Mesendoderm (in vitro differentiated cells): Measurements from ENCODE around the gene ERGIC1.
A peak's percentile ranks its signal among the peaks of the same experiment; 100 is the strongest.

ENCODE experiments used
- DNase-seq: peaks from one replicate; pipeline ENCODE4 v3.0.0; 2013
- H2AK5ac ChIP-seq: 2 replicates; pipeline ENCODE4 v1.6.1; 2013; ENCODE audit warnings: low read length, inconsistent platforms
- H2BK120ac ChIP-seq: 2 replicates; pipeline ENCODE4 v1.6.1; 2013; ENCODE audit warnings: low read depth, mild to moderate bottlenecking, low read length, moderate library complexity, mixed read lengths
- H2BK15ac ChIP-seq: replicated peaks from 2 replicates; pipeline ENCODE4 v1.6.1; 2013; ENCODE audit warnings: low read depth, mild to moderate bottlenecking, moderate library complexity
- H2BK5ac ChIP-seq: 2 replicates; pipeline ENCODE4 v1.6.1; 2013; ENCODE audit warnings: low read length, inconsistent platforms
- H3K18ac ChIP-seq: 2 replicates; pipeline ENCODE4 v1.6.1; 2013; ENCODE audit warnings: mild to moderate bottlenecking, low read length, mixed read lengths
- H3K23ac ChIP-seq: one replicate; pipeline ENCODE4 v1.6.1; 2013; ENCODE audit warnings: low read length
- H3K27ac ChIP-seq: 2 replicates; pipeline ENCODE4 v1.5.1; 2013; ENCODE audit warnings: low read depth, mild to moderate bottlenecking, inconsistent platforms, low read length, moderate library complexity
- H3K27me3 ChIP-seq: 2 replicates; pipeline ENCODE4 v1.6.1; 2013; ENCODE audit warnings: low read length, control low read depth, mild to moderate bottlenecking, inconsistent platforms; ENCODE audit not compliant: insufficient read depth, poor library complexity
- H3K36me3 ChIP-seq: 2 replicates; pipeline ENCODE4 v1.6.1; 2013; ENCODE audit warnings: low read length, inconsistent platforms; ENCODE audit not compliant: control insufficient read depth, insufficient read depth
- H3K4ac ChIP-seq: one replicate; pipeline ENCODE4 v1.6.1; 2013; ENCODE audit warnings: low read depth, mild to moderate bottlenecking, low read length, moderate library complexity
- H3K4me1 ChIP-seq: 2 replicates; pipeline ENCODE4 v1.6.1; 2013; ENCODE audit warnings: low read depth, low read length, inconsistent platforms; ENCODE audit not compliant: control insufficient read depth
- H3K4me2 ChIP-seq: 2 replicates; pipeline ENCODE4 v1.6.1; 2013; ENCODE audit warnings: low read length
- H3K4me3 ChIP-seq: 2 replicates; pipeline ENCODE4 v1.5.1; 2013; ENCODE audit warnings: mild to moderate bottlenecking, low read length
- H3K56ac ChIP-seq: one replicate; pipeline ENCODE4 v1.6.1; 2013; ENCODE audit warnings: low read length
- H3K79me1 ChIP-seq: 2 replicates; pipeline ENCODE4 v1.6.1; 2013; ENCODE audit warnings: low read length, inconsistent platforms
- H3K79me2 ChIP-seq: 2 replicates; pipeline ENCODE4 v1.6.1; 2013; ENCODE audit warnings: mild to moderate bottlenecking, low read length; ENCODE audit not compliant: control insufficient read depth, insufficient read depth
- H3K9ac ChIP-seq: 2 replicates; pipeline ENCODE4 v1.6.1; 2013; ENCODE audit warnings: low read length, inconsistent platforms
- H4K5ac ChIP-seq: one replicate; pipeline ENCODE4 v1.6.1; 2013; ENCODE audit warnings: low read length
- H4K8ac ChIP-seq: one replicate; pipeline ENCODE4 v1.6.1; 2013; ENCODE audit warnings: low read depth, mild to moderate bottlenecking, control low read depth, low read length, moderate library complexity
- WGBS: extraction: QIAGEN DNeasy Blood & Tissue Kit; methylation state at CpG from one replicate; pipeline ENCODE4 v1.1.7; 2013; ENCODE audit warnings: low lambda C conversion rate, missing lambda C conversion rate; ENCODE audit not compliant: insufficient coverage; ENCODE audit errors: extremely low coverage; 5-methylcytosine and 5-hydroxymethylcytosine counted together

The ERGIC1 gene

DNA sequence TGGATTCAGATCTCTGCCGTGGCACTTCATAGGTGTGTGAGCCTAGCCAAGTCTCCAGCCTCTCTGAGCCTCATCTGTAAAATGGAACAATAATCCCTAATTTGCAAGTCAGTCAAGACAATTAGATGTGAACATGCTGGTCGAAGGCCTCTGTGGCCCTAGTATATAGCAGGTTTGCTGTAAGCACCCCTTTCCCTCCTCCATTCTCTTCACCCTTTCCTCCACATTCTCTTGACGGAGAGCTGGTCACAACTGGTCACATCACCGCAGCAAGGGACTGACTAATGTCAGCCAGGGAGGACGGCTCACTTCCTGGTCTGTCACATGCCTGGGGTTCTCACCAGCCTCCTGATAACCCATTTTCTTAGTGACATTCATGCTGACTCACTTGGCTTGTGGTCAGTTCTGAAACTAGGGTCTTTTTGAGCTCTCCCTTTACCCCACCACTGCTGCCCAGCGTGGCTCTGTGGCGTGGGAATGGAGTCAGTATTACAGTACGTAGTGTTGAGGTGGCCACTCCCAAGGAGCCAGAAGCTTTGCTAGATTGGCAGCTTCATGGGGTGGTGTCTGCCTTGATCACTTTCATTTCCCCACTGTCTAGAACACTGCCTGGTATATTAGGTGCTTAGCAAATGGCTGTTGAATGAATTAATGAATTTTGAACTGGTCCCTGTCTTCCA is 47.8 kb downstream of the ERGIC1 start:
- DNase-seq: no peak

DNA sequence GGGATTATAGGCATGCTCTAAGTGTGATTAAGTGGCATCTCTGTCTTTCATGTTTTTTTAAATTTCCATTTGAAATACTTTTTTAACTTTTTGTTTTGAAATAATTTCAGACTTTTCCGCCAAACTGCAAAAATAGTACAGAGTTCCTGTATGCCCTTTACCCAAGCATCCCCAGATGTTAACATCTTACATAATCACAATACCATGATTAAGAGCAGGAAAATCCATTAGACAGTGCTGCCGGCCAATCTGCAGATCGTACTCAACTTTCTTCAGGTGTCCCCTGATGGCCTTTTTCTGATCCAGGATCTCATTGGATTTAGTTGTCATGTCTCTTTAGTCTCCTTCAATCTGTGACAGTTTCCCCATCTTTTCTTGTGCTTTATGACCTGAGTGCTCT is 49.0 kb downstream of the ERGIC1 start:
- H3K79me2 ChIP-seq: no peaks in the 10 kb centered on the region
- no peak overlapping the region for H3K9ac ChIP-seq
- H2BK5ac ChIP-seq: no peak overlapping the region
- no peak for DNase-seq
- H3K4me2 ChIP-seq: no peak overlapping the region
- no peak overlapping the region for H3K18ac ChIP-seq
- no peaks in the 10 kb centered on the region for H3K4me1 ChIP-seq
- no peak overlapping the region for H4K8ac ChIP-seq
- H3K4ac ChIP-seq: no peak overlapping the region
- no peak overlapping the region for H4K5ac ChIP-seq
- H3K27me3 ChIP-seq: no peaks in the 10 kb centered on the region
- no peak overlapping the region for H2BK15ac ChIP-seq
- WGBS: no CpG with 5 or more reads among the region's 3 CpGs
- no peaks in the 10 kb centered on the region for H3K36me3 ChIP-seq
- H3K56ac ChIP-seq: no peak overlapping the region
- H2AK5ac ChIP-seq: no peak overlapping the region
- H2BK120ac ChIP-seq: no peak overlapping the region
- no peak overlapping the region for H3K23ac ChIP-seq
- H3K4me3 ChIP-seq: no peak overlapping the region
- peaks cover 17% of the 10 kb centered on the region for H3K79me1 ChIP-seq
- no peak overlapping the region for H3K27ac ChIP-seq

More for the DNA sequence above, 47.8 kb downstream of the ERGIC1 start:
- H3K36me3 ChIP-seq: no peaks in the 10 kb centered on the region
- no peak overlapping the region for H3K56ac ChIP-seq
- H4K8ac ChIP-seq: no peak overlapping the region
- H2BK5ac ChIP-seq: no peak overlapping the region
- H3K9ac ChIP-seq: no peak overlapping the region
- H2BK15ac ChIP-seq: no peak overlapping the region
- H3K27me3 ChIP-seq: no peaks in the 10 kb centered on the region
- H2AK5ac ChIP-seq: no peak overlapping the region
- H3K4me2 ChIP-seq: no peak overlapping the region
- H3K79me2 ChIP-seq: no peaks in the 10 kb centered on the region
- no peak overlapping the region for H3K27ac ChIP-seq
- no peaks in the 10 kb centered on the region for H3K4me1 ChIP-seq
- WGBS: no CpG with 5 or more reads among the region's 8 CpGs
- H3K23ac ChIP-seq: no peak overlapping the region
- no peak overlapping the region for H3K4me3 ChIP-seq
- H3K79me1 ChIP-seq: peaks cover 23% of the 10 kb centered on the region
- no peak overlapping the region for H2BK120ac ChIP-seq
- no peak overlapping the region for H3K4ac ChIP-seq
- H3K18ac ChIP-seq: no peak overlapping the region
- H4K5ac ChIP-seq: no peak overlapping the region

DNA sequence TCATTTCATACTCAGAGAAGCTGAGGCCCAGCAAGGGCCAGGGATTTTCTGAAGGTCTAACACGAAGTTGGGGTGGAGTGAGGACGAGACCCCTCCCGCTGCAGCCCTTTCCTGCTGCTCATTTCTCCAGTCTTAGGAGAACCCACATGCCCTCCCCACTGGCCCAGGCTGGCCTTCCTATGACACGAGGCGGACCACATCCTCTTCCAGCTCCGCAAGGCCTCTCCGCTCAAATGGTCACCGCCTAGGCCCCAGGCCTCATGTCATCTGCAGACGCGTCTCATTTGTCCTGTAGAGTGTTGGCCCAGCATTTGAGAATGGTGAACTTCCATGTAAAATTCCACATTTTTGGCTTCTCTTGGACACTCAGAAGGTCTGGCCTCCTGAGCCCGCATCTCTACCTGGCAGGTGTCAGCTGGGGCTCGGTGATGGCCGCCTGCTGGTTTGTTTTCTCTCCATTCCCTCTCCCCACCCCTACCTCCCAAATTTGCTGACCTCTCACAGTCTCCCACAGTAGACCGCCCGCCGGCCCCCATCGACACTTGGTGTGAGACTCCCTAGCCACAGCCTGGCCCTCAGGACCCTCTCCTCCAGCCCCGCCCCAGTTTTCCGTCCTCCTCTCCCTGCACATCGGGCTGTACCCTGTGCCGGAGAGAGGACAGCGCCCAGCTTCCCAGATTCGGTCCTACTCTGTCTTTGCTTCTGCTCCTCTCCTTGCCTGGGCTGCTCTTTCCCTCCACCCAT is 51.7 kb downstream of the ERGIC1 start:
- Histone ChIP-seq H4K5ac (no peak overlapping the region), H3K36me3 (peaks cover 3% of the 10 kb centered on the region), H4K8ac (no peak overlapping the region), H3K4ac (no peak overlapping the region), H2BK15ac (no peak overlapping the region), H3K4me2 (no peak overlapping the region), H3K18ac (no peak overlapping the region), H2AK5ac (no peak overlapping the region), H3K4me1 (no peaks in the 10 kb centered on the region), H3K56ac (no peak overlapping the region), H2BK5ac (no peak overlapping the region), H2BK120ac (no peak overlapping the region), H3K23ac (no peak overlapping the region), H3K79me2 (no peaks in the 10 kb centered on the region), H3K27ac (no peak overlapping the region), H3K9ac (no peak overlapping the region), H3K27me3 (no peaks in the 10 kb centered on the region), H3K79me1 (peaks cover 16% of the 10 kb centered on the region), H3K4me3 (no peak overlapping the region)
- no peak for DNase-seq
- WGBS: no CpG with 5 or more reads among the region's 23 CpGs

DNA sequence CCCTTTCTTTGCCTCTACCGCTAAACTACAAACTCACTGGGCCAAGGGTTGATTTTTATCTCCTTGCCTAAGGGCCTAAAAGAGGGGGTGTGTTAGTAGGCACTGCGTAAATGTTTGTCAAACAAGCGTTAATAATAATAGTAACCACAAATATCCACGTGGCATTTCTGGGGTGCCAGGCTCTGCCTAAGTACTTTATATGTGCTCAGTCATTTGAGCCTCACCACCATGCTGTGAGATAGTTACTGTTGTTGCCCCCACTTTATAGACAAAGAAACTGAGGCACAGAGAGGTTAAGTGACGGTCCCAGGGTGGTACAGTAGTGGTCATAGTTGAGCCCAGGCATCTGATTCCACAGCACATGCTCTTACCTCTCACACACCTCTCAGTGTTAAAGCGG is 52.4 kb downstream of the ERGIC1 start:
- H4K5ac ChIP-seq: no peak overlapping the region
- no peak overlapping the region for H3K27ac ChIP-seq
- H2BK120ac ChIP-seq: no peak overlapping the region
- no peak overlapping the region for H2BK15ac ChIP-seq
- H3K79me2 ChIP-seq: no peaks in the 10 kb centered on the region
- peaks cover 3% of the 10 kb centered on the region for H3K36me3 ChIP-seq
- H3K4me3 ChIP-seq: no peak overlapping the region
- no peak overlapping the region for H3K4ac ChIP-seq
- H3K9ac ChIP-seq: no peak overlapping the region
- no peaks in the 10 kb centered on the region for H3K4me1 ChIP-seq
- WGBS: no CpG with 5 or more reads among the region's 6 CpGs
- H2AK5ac ChIP-seq: no peak overlapping the region
- no peak for DNase-seq
- no peak overlapping the region for H3K23ac ChIP-seq
- H3K18ac ChIP-seq: no peak overlapping the region
- H4K8ac ChIP-seq: no peak overlapping the region
- no peaks in the 10 kb centered on the region for H3K27me3 ChIP-seq
- H2BK5ac ChIP-seq: no peak overlapping the region
- no peak overlapping the region for H3K4me2 ChIP-seq
- H3K56ac ChIP-seq: no peak overlapping the region
- peaks cover 14% of the 10 kb centered on the region for H3K79me1 ChIP-seq

DNA sequence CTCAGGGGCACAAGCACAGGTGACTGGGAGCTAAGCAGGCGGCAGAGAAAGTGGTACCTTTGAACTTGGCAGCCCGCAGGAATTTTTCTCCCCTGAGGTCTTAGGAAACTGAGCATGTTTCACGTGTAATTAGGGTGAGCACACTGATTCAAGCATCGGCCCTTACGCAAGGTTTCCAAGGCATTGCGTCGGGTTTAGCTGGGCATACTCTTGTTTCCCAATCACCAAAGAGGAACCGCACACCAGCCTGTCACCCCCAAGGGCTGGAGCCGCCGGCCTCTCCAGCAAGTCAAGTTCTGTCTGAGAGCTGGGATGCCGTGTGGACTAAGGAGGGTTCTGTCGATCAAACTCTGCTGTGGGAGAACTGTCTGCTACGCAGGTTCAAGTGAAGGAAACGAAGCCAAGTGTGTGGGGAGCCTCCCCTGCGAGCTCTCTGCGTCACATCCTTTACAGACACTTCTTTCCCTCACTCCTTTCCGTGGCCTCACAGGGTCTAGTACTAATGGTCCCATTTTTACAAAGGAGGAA is 53.0 kb downstream of the ERGIC1 start:
- WGBS: no CpG with 5 or more reads among the region's 17 CpGs
- H3K27ac ChIP-seq: no peak overlapping the region

More for the DNA sequence above, 53.0 kb downstream of the ERGIC1 start:
- Histone ChIP-seq H2BK15ac (no peak overlapping the region), H3K4me2 (no peak overlapping the region), H2AK5ac (no peak overlapping the region), H3K36me3 (peaks cover 3% of the 10 kb centered on the region), H3K18ac (no peak overlapping the region), H3K56ac (no peak overlapping the region), H3K79me1 (peaks cover 12% of the 10 kb centered on the region), H3K79me2 (no peaks in the 10 kb centered on the region), H3K9ac (no peak overlapping the region), H3K4me3 (no peak overlapping the region), H4K8ac (no peak overlapping the region), H2BK5ac (no peak overlapping the region), H3K4ac (no peak overlapping the region), H3K27me3 (no peaks in the 10 kb centered on the region), H3K4me1 (no peaks in the 10 kb centered on the region), H4K5ac (no peak overlapping the region), H3K23ac (no peak overlapping the region), H2BK120ac (no peak overlapping the region)
- DNase-seq: peak; percentile 63
